Stimulated activated CD4-positive, alpha-beta T cell treated with anti-CD3 and anti-CD28 coated beads, Interleukin-15, amount 100 ng/mL, for 48 hours (primary cell): ENCODE results near the gene IGHMBP2.

Experiments
- DNase-seq, 2 donors: peaks; one replicate each; pipeline ENCODE4 v3.0.0-alpha.2; 2020; ENCODE audit warnings: low read depth in 2 of 2

IGHMBP2 gene

GRCh38 chr11:68980776-68981065 is 77.0 kb downstream of the IGHMBP2 start, which contains the start of gene MRGPRD:
Gene MRGPRD, minus strand, starts transcription at chr11:68980986. Its CDS starts 0 bp downstream, at chr11:68980986.
- DNase-seq = no peak

GRCh38 chr11:68982134-68982533 is 78.4 kb downstream of the IGHMBP2 start:
- DNase-seq = no peak

GRCh38 chr11:68983801-68984200 is 80.1 kb downstream of the IGHMBP2 start:
- DNase-seq = no peak

GRCh38 chr11:68987211-68987610 is 83.5 kb downstream of the IGHMBP2 start:
- no peak for DNase-seq

GRCh38 chr11:68988491-68988890 is 84.8 kb downstream of the IGHMBP2 start:
- no peak for DNase-seq
